A549 (cell line): Measurements from ENCODE around the gene ACTR6. TPM values are rescaled to one million over a fixed set of nuclear protein-coding genes. Genes with fewer than 3 reads are reported as not detected.

Experiments used
- ATAC-seq, 2 experiments: fragments of 200-7000 bp in 1 of 2; fragments of >200 bp in 1 of 2; cut with Nextera tagmentation in 1 of 2; cut with Tn5 transposase in 1 of 2; 3 replicates each; pipeline versions ENCODE4 v1.8.0 to v1.9.1; 2018 to 2020; ENCODE audit warnings: mild to moderate bottlenecking in 1 of 2, moderate library complexity in 1 of 2
- CTCF ChIA-PET: fragments of 300-600 bp; sonication (Branson Sonifier 250); formaldehyde crosslinking; extraction: SDS; loops from one replicate; lab custom pipeline; 2021; ENCODE audit warnings: antibody characterized with exemption, inconsistent platforms; lab: Yijun Ruan, JAX
- POLR2A ChIA-PET: fragments of 350-600 bp; formaldehyde crosslinking; extraction: SDS; loops from one replicate; lab custom pipeline; 2021; ENCODE audit warnings: antibody characterized with exemption, inconsistent platforms; lab: Yijun Ruan, JAX
- DNase-seq, 2 experiments: peaks; one replicate each; pipeline versions ENCODE4 v3.0.0 to v3.0.0-alpha.2; 2011 to 2016; ENCODE audit warnings: low read depth in 1 of 2, low spot score in 1 of 2
- FAIRE-seq: peaks from 2 replicates; lab custom pipeline; 2011; peaks lifted over from hg19 to GRCh38; lab: Jason Lieb, UNC
- H3K27ac ChIP-seq, 2 experiments: fragments of >200 bp; sonication (Bioruptor Twin); formaldehyde crosslinking; 3 replicates each; pipeline ENCODE4 v1.5.1; 2016 to 2017
- H3K4me1 ChIP-seq: fragments of >200 bp; sonication (Bioruptor Twin); formaldehyde crosslinking; 3 replicates; pipeline ENCODE4 v1.6.1; 2016
- H3K4me2 ChIP-seq: fragments of >200 bp; sonication (Bioruptor Twin); formaldehyde crosslinking; 3 replicates; pipeline ENCODE4 v1.6.1; 2016
- H3K4me3 ChIP-seq: fragments of >200 bp; sonication (Bioruptor Twin); formaldehyde crosslinking; 3 replicates; pipeline ENCODE4 v1.5.1; 2016
- H3K9me3 ChIP-seq: fragments of >200 bp; sonication (Bioruptor Twin); formaldehyde crosslinking; 3 replicates; pipeline ENCODE4 v1.6.1; 2016
- BCL3 ChIP-seq: fragments of >200 bp; sonication (Bioruptor Twin); formaldehyde crosslinking; IDR thresholded peaks from 3 replicates; pipeline ENCODE4 v1.6.1; 2016
- CHD2 ChIP-seq: fragments of 150-350 bp; IDR thresholded peaks from 2 replicates; pipeline ENCODE4 v1.6.1; 2014; ENCODE audit warnings: low read length; ENCODE audit not compliant: partially characterized antibody
- EHMT2 ChIP-seq: fragments of 200-600 bp; sonication (generic); IDR thresholded peaks from 2 replicates; pipeline ENCODE4 v1.6.1; 2016; ENCODE audit warnings: antibody characterized with exemption, low read depth, mild to moderate bottlenecking, moderate library complexity
- ELK1 ChIP-seq: fragments of 150-350 bp; IDR thresholded peaks from 2 replicates; pipeline ENCODE4 v1.6.1; 2014; ENCODE audit warnings: low read depth, mild to moderate bottlenecking, low read length
- FOSL2 ChIP-seq, 2 experiments: fragments of 450-650 bp in 1 of 2; fragments of >200 bp in 1 of 2; sonication (Bioruptor Twin) in 1 of 2; formaldehyde crosslinking; IDR thresholded peaks; 2 replicates each; pipeline versions ENCODE4 v1.5.0 to v1.6.1; 2016 to 2020; ENCODE audit warnings: mild to moderate bottlenecking in 1 of 2, moderate library complexity in 1 of 2
- GATA3 ChIP-seq: IDR thresholded peaks from 2 replicates; pipeline ENCODE4 v1.6.1; 2012; ENCODE audit warnings: borderline replicate concordance
- HDAC2 ChIP-seq: fragments of 200-600 bp; sonication (generic); IDR thresholded peaks from 2 replicates; pipeline ENCODE4 v1.6.1; 2016
- JUN ChIP-seq, 2 experiments: fragments of >200 bp; sonication (Bioruptor Twin); formaldehyde crosslinking; IDR thresholded peaks; 2 replicates in 1 of 2; 3 replicates in 1 of 2; pipeline ENCODE4 v1.6.1; 2016 to 2017
- JUNB ChIP-seq: fragments of >200 bp; sonication (Bioruptor Twin); formaldehyde crosslinking; IDR thresholded peaks from 2 replicates; pipeline ENCODE4 v1.6.1; 2016
- MAFK ChIP-seq: fragments of 450-650 bp; IDR thresholded peaks from 2 replicates; pipeline ENCODE4 v1.6.1; 2014; ENCODE audit not compliant: partially characterized antibody
- MAX ChIP-seq: IDR thresholded peaks from 2 replicates; pipeline ENCODE4 v1.6.1; 2012
- NFE2L2 ChIP-seq: fragments of 150-350 bp; conservative IDR thresholded peaks from 2 replicates; pipeline ENCODE4 v1.6.1; 2014; ENCODE audit warnings: low read length
- NPAS2 ChIP-seq: fragments of 250-450 bp; sonication (Bioruptor Pico); IDR thresholded peaks from 2 replicates; pipeline ENCODE4 v1.8.0; 2022; ENCODE audit warnings: mild to moderate bottlenecking, moderate library complexity, borderline replicate concordance
- PHF8 ChIP-seq: fragments of 200-600 bp; sonication (generic); IDR thresholded peaks from 2 replicates; pipeline ENCODE4 v1.6.1; 2016; ENCODE audit warnings: low read depth, mild to moderate bottlenecking, antibody characterized with exemption, moderate library complexity, borderline replicate concordance
- REST ChIP-seq: fragments of 200-600 bp; sonication (generic); IDR thresholded peaks from 2 replicates; pipeline ENCODE4 v1.6.1; 2016; ENCODE audit warnings: antibody characterized with exemption, mild to moderate bottlenecking, moderate library complexity
- RFX5 ChIP-seq: fragments of 450-650 bp; IDR thresholded peaks from 2 replicates; pipeline ENCODE4 v1.7.1; 2014; ENCODE audit warnings: antibody characterized with exemption, mild to moderate bottlenecking, moderate library complexity
- RNF2 ChIP-seq: fragments of 200-600 bp; sonication (generic); IDR thresholded peaks from 2 replicates; pipeline ENCODE4 v1.6.1; 2016; ENCODE audit warnings: low read depth, mild to moderate bottlenecking, antibody characterized with exemption, moderate library complexity, borderline replicate concordance
- SREBF2 ChIP-seq: fragments of 450-650 bp; IDR thresholded peaks from 2 replicates; pipeline ENCODE4 v1.6.1; 2014; ENCODE audit warnings: mild to moderate bottlenecking, moderate library complexity
- TFCP2L1 ChIP-seq: fragments of 250-450 bp; sonication (Bioruptor Pico); IDR thresholded peaks from 2 replicates; pipeline ENCODE4 v1.5.0; 2021; ENCODE audit warnings: mild to moderate bottlenecking
- ZFP36 ChIP-seq: fragments of 450-650 bp; IDR thresholded peaks from 2 replicates; pipeline ENCODE4 v1.6.1; 2014; ENCODE audit warnings: borderline replicate concordance; ENCODE audit not compliant: partially characterized antibody
- WGBS: methylation state at CpG from one replicate; pipeline ENCODE4 v1.1.6; 2017; ENCODE audit errors: missing lambda C conversion rate; 5-methylcytosine and 5-hydroxymethylcytosine counted together
- polyA plus RNA-seq, 4 experiments: library from polyadenylated mRNA; depleted of rRNA in 3 of 4; stranded (reverse); fragments of >200 nt; fragmentation: RNase III in 1 of 4; extraction: RNeasy Plus Mini Kit Qiagen cat#74134 plus additional on column Dnase treatment in 1 of 4; gene quantifications; 2 replicates in 3 of 4; 3 replicates in 1 of 4; pipeline ENCODE4 v1.2.3, GENCODE V29; 2011 to 2017
- TF ChIP-seq, protein P1 (sequence below): fragments of 250-450 bp; sonication (Bioruptor Pico); IDR thresholded peaks from 2 replicates; pipeline ENCODE4 v1.5.0; 2020; ENCODE audit warnings: low read depth, mild to moderate bottlenecking, moderate library complexity

The ACTR6 gene
- polyA plus RNA-seq, 2 of the 4 experiments (the other 2 are of a cell fraction) = 37.0 to 50.1 TPM

DNA sequence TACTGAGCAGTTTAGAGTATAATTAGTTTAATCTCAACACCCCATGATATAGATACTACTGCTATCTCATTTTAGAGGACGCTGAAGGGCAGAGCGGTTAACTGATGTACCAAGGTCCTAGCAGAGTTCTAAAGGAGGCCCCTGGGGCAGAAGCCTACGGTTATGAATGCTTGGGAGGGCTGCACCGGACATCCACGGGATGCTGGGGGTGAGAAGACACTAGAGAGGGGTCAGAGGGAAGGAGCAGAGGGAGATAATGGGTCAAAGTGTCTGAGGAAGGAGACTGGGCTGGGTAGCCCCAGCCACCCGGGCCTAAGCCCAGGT is 1.6 kb upstream of the ACTR6 start:
- peak overlapping the region; percentile 93 for H3K4me2 ChIP-seq
- DNase-seq (no peak), ATAC-seq (no peak), FAIRE-seq (no peak)
- no peak for TF ChIP-seq RFX5
- no peak for TF ChIP-seq EHMT2
- TF ChIP-seq, protein P1, sequence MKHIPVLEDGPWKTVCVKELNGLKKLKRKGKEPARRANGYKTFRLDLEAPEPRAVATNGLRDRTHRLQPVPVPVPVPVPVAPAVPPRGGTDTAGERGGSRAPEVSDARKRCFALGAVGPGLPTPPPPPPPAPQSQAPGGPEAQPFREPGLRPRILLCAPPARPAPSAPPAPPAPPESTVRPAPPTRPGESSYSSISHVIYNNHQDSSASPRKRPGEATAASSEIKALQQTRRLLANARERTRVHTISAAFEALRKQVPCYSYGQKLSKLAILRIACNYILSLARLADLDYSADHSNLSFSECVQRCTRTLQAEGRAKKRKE (CRISPR knock-in tag) = no peak
- no peak for TF ChIP-seq ZFP36
- TF ChIP-seq FOSL2 (IDR thresholded peaks at IDR 0.05) = no peak
- TF ChIP-seq FOSL2 (CRISPR knock-in tag; IDR thresholded peaks at IDR 0.05) = no peak
- 83% methylated on average over 6 of the region's 6 CpGs for WGBS
- POLR2A ChIA-PET = no interaction called here
- no peaks in the 10 kb centered on the region for H3K9me3 ChIP-seq
- peaks cover 17% of the 10 kb centered on the region; the same call in 2 of the 3 replicates for H3K4me1 ChIP-seq
- CTCF ChIA-PET = no interaction called here
- H3K4me3 ChIP-seq = peak overlapping the region; percentile 84
- peak overlapping the region; percentile 79 to 85 for H3K27ac ChIP-seq

- H3K4me3 ChIP-seq = peak overlapping the region; percentile 84
- FAIRE-seq = no peak
- WGBS = 41% methylated on average over 41 of the region's 79 CpGs
- H3K27ac ChIP-seq = peak overlapping the region; percentile 79 to 85
- ATAC-seq = peak; percentile 76 to 88
- peak overlapping the region; percentile 93 for H3K4me2 ChIP-seq
- TF ChIP-seq JUNB (no peak), GATA3 (no peak), ELK1 (no peak), RNF2 (no peak), BCL3 (no peak), FOSL2 (IDR thresholded peaks at IDR 0.05) (no peak), FOSL2 (CRISPR knock-in tag; IDR thresholded peaks at IDR 0.05) (no peak), CHD2 (no peak), NFE2L2 (no peak), PHF8 (no peak)
- DNase-seq = peak; percentile 69 to 73
- POLR2A ChIA-PET = interaction anchor here (1.6 kb wide), 1 partner anchor 35 kb away, joined by 5 read pairs; no protein-coding TSS in a partner anchor
- H3K4me1 ChIP-seq = peaks cover 17% of the 10 kb centered on the region; the same call in 2 of the 3 replicates
- no peaks in the 10 kb centered on the region for H3K9me3 ChIP-seq
- CTCF ChIA-PET = interaction anchor here (0.7 to 1.7 kb wide), 4 partner anchors 28 to 72 kb away, joined by 3 to 6 read pairs (median 3); no protein-coding TSS in a partner anchor
These were observed 1.1 kb upstream of the ACTR6 start for GRCh38 chr12:100199347-100200149.

DNA sequence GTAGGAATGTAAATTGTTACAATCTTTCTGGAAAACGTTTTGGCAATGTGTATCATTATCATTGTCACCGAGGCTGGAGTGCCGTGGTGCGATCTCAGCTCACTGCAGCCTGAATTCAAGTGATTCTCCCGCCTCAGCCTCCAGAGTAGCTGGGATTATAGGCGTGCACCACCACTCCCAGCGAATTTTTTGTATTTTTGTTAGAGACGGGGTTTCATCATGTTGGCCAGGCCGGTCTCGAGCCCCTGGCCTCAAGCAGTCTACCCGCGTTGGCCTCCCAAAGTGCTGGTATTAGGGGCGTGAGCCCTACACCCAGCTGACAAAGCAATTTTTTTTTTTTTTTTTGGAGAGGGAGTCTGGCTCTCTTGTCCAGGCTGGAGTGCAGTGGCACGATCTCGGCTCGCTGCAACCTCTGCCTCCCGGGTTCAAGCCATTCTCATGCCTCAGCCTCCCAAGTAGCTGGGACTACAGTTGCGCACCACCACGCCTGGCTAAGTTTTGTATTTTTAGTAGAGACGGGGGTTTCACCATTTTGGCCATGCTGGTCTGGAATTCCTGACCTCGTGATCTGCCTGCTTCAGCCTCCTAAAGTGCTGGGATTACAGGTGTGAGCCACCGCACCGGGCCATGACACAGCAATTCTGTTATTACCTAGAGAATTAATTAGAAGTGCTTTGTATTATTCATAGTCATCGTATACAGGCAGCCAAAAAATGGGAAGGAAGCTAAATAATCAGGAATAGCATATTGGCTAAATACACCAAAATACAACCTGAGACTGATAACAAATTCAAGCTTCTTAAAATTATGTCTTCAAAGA is 1.2 kb downstream of the ACTR6 start:
- peak overlapping the region in 1 of 2 experiments; percentile 88; a peak in 2 of 6 replicates for H3K27ac ChIP-seq
- ATAC-seq (no peak), FAIRE-seq (no peak), DNase-seq (no peak)
- peak overlapping the region; percentile 93 for H3K4me2 ChIP-seq
- H3K4me3 ChIP-seq = peak overlapping the region; percentile 84
- WGBS = 85% methylated on average over 24 of the region's 24 CpGs
- POLR2A ChIA-PET = no interaction called here
- CTCF ChIA-PET = interaction anchor here (0.6 to 1.7 kb wide), 4 partner anchors 13 to 47 kb away, joined by 3 to 6 read pairs (median 3); no protein-coding TSS in a partner anchor
- H3K4me1 ChIP-seq = peaks cover 17% of the 10 kb centered on the region; the same call in 2 of the 3 replicates
- H3K9me3 ChIP-seq = no peaks in the 10 kb centered on the region
- TF ChIP-seq REST (no peak), MAX (no peak), TFCP2L1 (no peak), JUN (IDR thresholded peaks at IDR 0.05) (no peak), HDAC2 (no peak), SREBF2 (no peak), NPAS2 (CRISPR knock-in tag) (no peak), ELK1 (no peak), MAFK (peak; percentile 45), NFE2L2 (0 out of 2 replicates have a peak, but pooled peaks have one; percentile 52)
